Hematopoietic multipotent progenitor cell (in vitro differentiated cells): ENCODE results near the gene GLOD5. TPM values are rescaled to one million over a fixed set of nuclear protein-coding genes. Genes with fewer than 3 reads are reported as not detected.
"Not testable (repeated sequence)": the region's sequence is repeated elsewhere in the genome, so short reads cannot be mapped to it uniquely, and the experiment has no call there.

Experiments
- DNase-seq, 3 donors: peaks; one replicate each; pipeline ENCODE4 v3.0.0-alpha.2; 2011 to 2015; ENCODE audit warnings: low read depth in 2 of 3, low spot score in 2 of 3
- total RNA-seq: library from RNA; depleted of rRNA; stranded (reverse); fragments of >200 nt; gene quantifications from one replicate; pipeline ENCODE4 v1.2.3, GENCODE V29; 2012

Gene GLOD5
- total RNA-seq, 1 donor = 0.27 TPM

- DNase-seq = no peak
These were observed 30.7 kb downstream of the GLOD5 start for GRCh38 chrX:48792219-48792618.

DNA sequence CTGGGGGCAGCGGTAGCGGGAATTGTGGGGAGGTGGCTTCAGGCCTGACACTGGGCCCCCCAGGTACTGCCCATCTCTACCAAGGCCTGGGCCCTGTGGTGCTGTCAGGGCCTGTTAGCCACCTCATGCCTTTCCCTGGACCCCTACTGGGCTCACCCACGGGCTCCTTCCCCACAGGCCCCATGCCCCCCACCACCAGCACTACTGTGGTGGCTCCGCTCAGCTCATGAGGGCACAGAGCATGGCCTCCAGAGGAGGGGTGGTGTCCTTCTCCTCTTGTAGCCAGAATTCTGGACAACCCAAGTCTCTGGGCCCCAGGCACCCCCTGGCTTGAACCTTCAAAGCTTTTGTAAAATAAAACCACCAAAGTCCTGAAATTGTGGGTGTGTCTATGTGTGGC lies 32.4 kb downstream of the GLOD5 start:
- DNase-seq = no peak

- DNase-seq = peak in 1 of 3 donors; percentile 24
These were observed 32.9 kb downstream of the GLOD5 start for GRCh38 chrX:48794340-48794910.

GRCh38 chrX:48794911-48795515 lies 33.5 kb downstream of the GLOD5 start:
- no peak for DNase-seq

DNA sequence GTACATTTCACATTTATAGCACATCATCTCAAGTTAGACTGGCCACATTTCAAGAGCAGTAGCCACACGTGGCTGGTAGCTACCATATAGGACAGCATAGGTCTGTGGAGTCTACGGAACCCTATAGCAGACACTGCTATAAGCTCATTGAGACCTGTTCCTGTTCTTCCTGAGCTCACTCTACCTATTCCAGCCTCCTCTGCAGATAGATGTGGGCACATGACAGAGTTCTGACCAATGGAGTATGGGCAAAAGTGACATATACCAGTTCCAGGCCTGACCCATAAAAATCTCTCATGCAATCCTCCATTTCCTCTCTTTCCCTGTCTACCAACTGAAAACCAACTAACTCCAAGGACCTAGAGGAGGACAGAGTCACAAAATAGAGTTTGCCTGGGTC lies 36.8 kb downstream of the GLOD5 start:
- DNase-seq = no peak

- DNase-seq = peak in 2 of 3 donors; percentile 58 to 69
These were observed 39.2 kb downstream of the GLOD5 start for GRCh38 chrX:48800574-48801279.

DNA sequence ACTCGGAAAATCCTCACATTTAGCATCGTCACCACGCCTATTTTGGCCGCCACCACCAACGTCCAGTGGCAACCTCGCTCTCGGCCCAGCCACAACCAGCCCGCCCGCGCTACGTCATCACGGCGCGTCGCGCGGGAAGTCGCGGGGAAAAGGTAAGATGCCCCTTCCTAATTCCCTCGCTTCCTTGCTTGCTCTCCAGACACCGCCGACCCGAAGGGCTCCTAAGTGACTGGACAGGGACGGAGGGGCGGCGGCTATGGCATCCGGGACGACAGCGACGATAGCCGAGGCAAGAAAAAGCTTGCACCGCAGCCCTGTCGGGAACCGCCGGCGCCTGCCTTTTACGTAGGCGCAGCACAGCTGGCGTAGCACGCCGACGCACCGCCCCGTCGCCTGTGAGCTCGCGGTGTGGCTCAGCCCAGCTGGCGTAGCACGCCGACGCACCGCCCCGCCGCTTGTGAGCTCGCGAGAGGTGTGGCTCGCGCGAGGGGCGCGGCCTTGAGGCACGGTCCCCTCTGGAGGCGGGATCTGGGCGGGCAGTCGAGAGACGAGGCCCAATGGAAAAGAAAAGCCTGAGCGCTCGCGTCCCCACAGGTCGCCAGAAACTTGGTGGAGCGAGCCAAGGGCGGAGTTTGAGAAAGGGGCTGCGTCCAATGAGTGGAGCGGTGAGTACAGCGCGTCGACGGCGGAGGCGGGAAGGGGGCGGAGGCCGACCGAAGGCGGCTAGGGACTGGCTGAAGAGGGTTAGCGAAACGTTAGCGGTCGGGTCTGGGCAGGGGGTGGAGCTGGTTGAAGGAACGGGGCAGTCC lies 39.9 kb downstream of the GLOD5 start, which contains the start of gene HDAC6:
TSS of gene HDAC6 (plus strand) at position 788 of the 809 bp plus-strand sequence. CDS start 626 bp downstream, outside the sequence.
- DNase-seq = peak; percentile 81 to 99 (median 98)

GRCh38 chrX:48802089-48802904 lies 40.8 kb downstream of the GLOD5 start:
- peak in 2 of 3 donors; percentile 76 to 86 for DNase-seq

DNA sequence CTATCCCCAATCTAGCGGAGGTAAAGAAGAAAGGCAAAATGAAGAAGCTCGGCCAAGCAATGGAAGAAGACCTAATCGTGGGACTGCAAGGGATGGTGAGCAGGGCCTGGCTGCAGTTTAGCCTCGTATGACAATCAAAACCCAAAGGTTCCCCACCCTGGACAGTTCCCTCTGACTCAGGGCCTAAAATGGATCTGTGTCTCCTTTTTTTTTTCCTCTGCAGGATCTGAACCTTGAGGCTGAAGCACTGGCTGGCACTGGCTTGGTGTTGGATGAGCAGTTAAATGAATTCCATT lies 41.3 kb downstream of the GLOD5 start:
- no peak for DNase-seq

DNA sequence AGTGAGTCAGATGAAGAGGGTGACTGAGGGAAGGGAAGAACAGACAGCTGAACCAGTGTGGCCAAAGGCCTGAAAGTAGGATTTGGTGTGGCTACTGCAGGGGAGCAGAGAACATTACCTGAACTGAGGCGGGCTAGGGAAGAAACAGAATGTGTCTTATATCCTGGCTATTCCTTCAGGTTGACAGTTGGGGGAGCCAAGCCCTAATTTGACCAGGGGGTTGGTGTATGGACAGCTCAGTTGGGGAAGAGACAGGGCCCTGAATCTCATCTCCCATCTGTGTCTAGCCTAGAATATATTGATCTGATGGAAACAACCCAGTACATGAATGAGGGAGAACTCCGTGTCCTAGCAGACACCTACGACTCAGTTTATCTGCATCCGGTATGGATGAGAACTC lies 44.5 kb downstream of the GLOD5 start:
- DNase-seq = no peak

- DNase-seq = no peak
These were observed 52.1 kb downstream of the GLOD5 start for GRCh38 chrX:48813644-48814043.

DNA sequence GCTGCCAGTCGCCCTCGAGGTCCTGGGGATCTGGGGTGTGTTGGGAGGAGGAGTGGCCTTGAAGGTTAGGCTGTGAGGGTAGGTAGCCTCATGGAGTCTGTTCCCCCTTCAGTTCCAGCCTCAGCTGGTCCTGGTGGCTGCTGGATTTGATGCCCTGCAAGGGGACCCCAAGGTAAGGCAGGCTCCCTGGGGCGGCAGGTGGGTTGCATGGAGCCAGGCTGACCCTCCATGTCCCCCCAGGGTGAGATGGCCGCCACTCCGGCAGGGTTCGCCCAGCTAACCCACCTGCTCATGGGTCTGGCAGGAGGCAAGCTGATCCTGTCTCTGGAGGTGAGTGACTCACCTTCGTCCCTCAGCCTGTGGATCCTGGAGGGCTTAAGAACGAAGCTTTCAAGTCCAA lies 53.2 kb downstream of the GLOD5 start:
- no peak for DNase-seq

DNA sequence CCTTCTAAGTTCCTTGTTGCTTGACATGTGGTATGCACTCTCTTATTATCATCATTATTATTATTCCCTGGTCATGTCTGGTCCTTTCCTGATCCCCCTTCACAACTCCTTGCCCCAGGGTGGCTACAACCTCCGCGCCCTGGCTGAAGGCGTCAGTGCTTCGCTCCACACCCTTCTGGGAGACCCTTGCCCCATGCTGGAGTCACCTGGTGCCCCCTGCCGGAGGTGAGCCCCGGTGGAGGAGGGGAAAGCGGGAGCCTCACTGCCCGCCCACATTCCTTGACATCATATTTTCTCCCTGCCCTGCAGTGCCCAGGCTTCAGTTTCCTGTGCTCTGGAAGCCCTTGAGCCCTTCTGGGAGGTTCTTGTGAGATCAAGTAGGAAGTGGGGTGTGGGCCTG lies 53.7 kb downstream of the GLOD5 start:
- DNase-seq = no peak

- no peak for DNase-seq
These were observed 54.7 kb downstream of the GLOD5 start for GRCh38 chrX:48816014-48816810.

- DNase-seq = no peak
These were observed 56.6 kb downstream of the GLOD5 start for GRCh38 chrX:48818098-48818497.

GRCh38 chrX:48818866-48819265 lies 57.3 kb downstream of the GLOD5 start:
- no peak for DNase-seq

DNA sequence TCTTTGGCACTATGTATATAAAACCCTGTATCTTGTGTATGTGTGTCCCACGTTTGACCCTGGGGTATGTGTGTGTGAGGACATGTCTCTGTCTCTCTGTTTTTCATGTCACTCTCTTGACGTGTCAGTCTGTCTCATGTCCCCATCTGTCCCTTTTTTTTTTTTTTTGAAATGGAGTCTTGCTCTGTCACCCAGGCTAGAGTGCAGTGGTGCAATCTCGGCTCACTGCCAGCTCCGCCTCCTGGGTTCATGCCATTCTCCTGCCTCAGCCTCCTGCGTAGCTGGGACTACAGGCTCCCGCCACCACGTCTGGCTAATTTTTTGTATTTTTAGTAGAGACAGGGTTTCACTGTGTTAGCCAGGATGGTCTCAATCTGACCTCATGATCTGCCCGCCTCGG lies 57.8 kb downstream of the GLOD5 start:
- not testable (repeated sequence) for DNase-seq

DNA sequence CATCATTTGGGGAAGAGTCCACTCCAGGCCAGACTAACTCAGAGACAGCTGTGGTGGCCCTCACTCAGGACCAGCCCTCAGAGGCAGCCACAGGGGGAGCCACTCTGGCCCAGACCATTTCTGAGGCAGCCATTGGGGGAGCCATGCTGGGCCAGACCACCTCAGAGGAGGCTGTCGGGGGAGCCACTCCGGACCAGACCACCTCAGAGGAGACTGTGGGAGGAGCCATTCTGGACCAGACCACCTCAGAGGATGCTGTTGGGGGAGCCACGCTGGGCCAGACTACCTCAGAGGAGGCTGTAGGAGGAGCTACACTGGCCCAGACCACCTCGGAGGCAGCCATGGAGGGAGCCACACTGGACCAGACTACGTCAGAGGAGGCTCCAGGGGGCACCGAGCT lies 61.5 kb downstream of the GLOD5 start:
- DNase-seq = no peak
